ENCODE results near the gene GALNTL6. TPM values are rescaled to one million over a fixed set of nuclear protein-coding genes. Genes with fewer than 3 reads are reported as not detected.
"Not testable (repeated sequence)": the region's sequence is repeated elsewhere in the genome, so short reads cannot be mapped to it uniquely, and the experiment has no call there.

The GALNTL6 gene
- total RNA-seq, 1 donor from 2014 or later: not detected

GRCh38 chr4:172412851-172413580, 599.8 kb downstream of the GALNTL6 start:
- Histone ChIP-seq H3K27me3 (ENCODE audit: low read depth) (no peaks in the 10 kb centered on the region), H3K4me1 (no peaks in the 10 kb centered on the region), H3K9me3 (replicated peaks) (no peaks in the 10 kb centered on the region), H3K36me3 (no peaks in the 10 kb centered on the region), H3K4me3 (no peak overlapping the region), H3K27ac (replicated peaks) (no peak overlapping the region)
- intact Hi-C loops (cut with micrococcal nuclease): no loop called here
- TF ChIP-seq CTCF (IDR thresholded peaks at IDR 0.05; ENCODE audit: borderline replicate concordance): no peak
- DNase-seq: no peak

- H3K36me3 ChIP-seq; H3K27me3 ChIP-seq (ENCODE audit: low read depth); DNase-seq; H3K4me3 ChIP-seq; H3K27ac ChIP-seq (replicated peaks); H3K9me3 ChIP-seq (replicated peaks); intact Hi-C loops (cut with micrococcal nuclease); H3K4me1 ChIP-seq: not testable (repeated sequence)
These were observed 615.8 kb downstream of the GALNTL6 start for GRCh38 chr4:172428979-172429378.

- Histone ChIP-seq H3K4me3 (no peak overlapping the region), H3K27me3 (ENCODE audit: low read depth) (no peaks in the 10 kb centered on the region), H3K4me1 (no peaks in the 10 kb centered on the region), H3K27ac (replicated peaks) (no peak overlapping the region), H3K9me3 (replicated peaks) (peaks cover 36% of the 10 kb centered on the region), H3K36me3 (no peaks in the 10 kb centered on the region)
- intact Hi-C loops (cut with micrococcal nuclease): no loop called here
- DNase-seq: no peak
- no peak for TF ChIP-seq CTCF (IDR thresholded peaks at IDR 0.05; ENCODE audit: borderline replicate concordance)
These were observed 667.3 kb downstream of the GALNTL6 start for GRCh38 chr4:172480471-172480870.

- H3K27me3 ChIP-seq (ENCODE audit: low read depth): no peaks in the 10 kb centered on the region
- no peaks in the 10 kb centered on the region for H3K4me1 ChIP-seq
- intact Hi-C loops (cut with micrococcal nuclease): no loop called here
- no peak for DNase-seq
- peaks cover 36% of the 10 kb centered on the region for H3K9me3 ChIP-seq (replicated peaks)
- no peaks in the 10 kb centered on the region for H3K36me3 ChIP-seq
- H3K27ac ChIP-seq (replicated peaks): no peak overlapping the region
- no peak overlapping the region for H3K4me3 ChIP-seq
- no peak for TF ChIP-seq CTCF (IDR thresholded peaks at IDR 0.05; ENCODE audit: borderline replicate concordance)
These were observed 668.8 kb downstream of the GALNTL6 start for GRCh38 chr4:172481802-172482508.

GRCh38 chr4:172485007-172485406, 671.8 kb downstream of the GALNTL6 start:
- TF ChIP-seq CTCF (IDR thresholded peaks at IDR 0.05; ENCODE audit: borderline replicate concordance): no peak
- Histone ChIP-seq H3K9me3 (replicated peaks) (peaks cover 18% of the 10 kb centered on the region), H3K4me1 (no peaks in the 10 kb centered on the region), H3K27me3 (ENCODE audit: low read depth) (no peaks in the 10 kb centered on the region), H3K27ac (replicated peaks) (no peak overlapping the region), H3K36me3 (no peaks in the 10 kb centered on the region), H3K4me3 (no peak overlapping the region)
- intact Hi-C loops (cut with micrococcal nuclease): no loop called here
- no peak for DNase-seq

GRCh38 chr4:172486531-172486930, 673.3 kb downstream of the GALNTL6 start:
- intact Hi-C loops (cut with micrococcal nuclease): no loop called here
- H3K4me3 ChIP-seq: no peak overlapping the region
- no peak for DNase-seq
- H3K27ac ChIP-seq (replicated peaks): no peak overlapping the region
- no peak for TF ChIP-seq CTCF (IDR thresholded peaks at IDR 0.05; ENCODE audit: borderline replicate concordance)
- H3K36me3 ChIP-seq: no peaks in the 10 kb centered on the region
- no peaks in the 10 kb centered on the region for H3K27me3 ChIP-seq (ENCODE audit: low read depth)
- no peaks in the 10 kb centered on the region for H3K4me1 ChIP-seq
- H3K9me3 ChIP-seq (replicated peaks): peaks cover 9% of the 10 kb centered on the region

All from left ventricle myocardium inferior (tissue), 1 donor.